Tibial artery (tissue), 4 donors: Measurements from ENCODE around the gene GPRIN1.

Experiments used
- DNase-seq, 2 donors: peaks; one replicate each; pipeline ENCODE4 v3.0.0-alpha.2; 2019
- H3K27ac ChIP-seq, 2 donors: fragments of 200-600 bp; sonication (generic) in 1 of 2; 1 replicate in 1 of 2; 2 replicates in 1 of 2; pipeline ENCODE4 v1.5.1; 2018 to 2019; ENCODE audit warnings: mild to moderate bottlenecking in 1 of 2
- H3K27me3 ChIP-seq, 2 donors: fragments of 200-600 bp; sonication (generic) in 1 of 2; one replicate each; pipeline versions ENCODE4 v1.5.1 to v1.6.0; 2016 to 2019
- H3K36me3 ChIP-seq, 3 donors: fragments of 200-600 bp; sonication (generic) in 2 of 3; one replicate each; pipeline ENCODE4 v1.5.1; 2016 to 2019; ENCODE audit warnings: mild to moderate bottlenecking in 2 of 3
- H3K4me1 ChIP-seq, 4 donors: fragments of 200-600 bp; sonication (generic) in 2 of 4; 1 replicate in 3 of 4; 2 replicates in 1 of 4; pipeline ENCODE4 v1.5.1; 2016 to 2019
- H3K4me3 ChIP-seq, 2 donors: fragments of 200-600 bp; sonication (generic) in 1 of 2; 1 replicate in 1 of 2; 2 replicates in 1 of 2; pipeline ENCODE4 v1.5.1; 2018 to 2019; ENCODE audit warnings: mild to moderate bottlenecking in 2 of 2
- H3K9me3 ChIP-seq, 3 donors: fragments of 200-600 bp; sonication (generic) in 1 of 3; one replicate each; pipeline ENCODE4 v1.5.1; 2016 to 2019
- CTCF ChIP-seq, 2 experiments: fragments of 200-600 bp in 1 of 2; fragments of 450-650 bp in 1 of 2; IDR thresholded peaks; one replicate each; pipeline ENCODE4 v1.5.1; 2017 to 2019; ENCODE audit warnings: antibody characterized with exemption in 2 of 2, mild to moderate bottlenecking in 1 of 2, moderate library complexity in 1 of 2
- intact Hi-C: fragments of 100-400 bp; cut with DNase I; formaldehyde crosslinking; loops from one replicate; pipeline ENCODE4 v1.15.0; 2023; ENCODE audit warnings: low total_unique reads

The GPRIN1 gene

GRCh38 chr5:176626876-176627236 is 16.9 kb upstream of the GPRIN1 start:
- intact Hi-C loops = no loop called here
- DNase-seq = no peak
- peaks cover 0 to 91% of the 10 kb centered on the region in 2 donors for H3K27me3 ChIP-seq
- H3K4me1 ChIP-seq = peaks cover 0 to 18% (median 16%) of the 10 kb centered on the region in 4 donors
- H3K9me3 ChIP-seq = no peaks in the 10 kb centered on the region
- TF ChIP-seq CTCF (IDR thresholded peaks at IDR 0.05) = no peak
- H3K27ac ChIP-seq = no peak overlapping the region
- no peaks in the 10 kb centered on the region for H3K36me3 ChIP-seq
- H3K4me3 ChIP-seq = no peak overlapping the region

GRCh38 chr5:176625966-176626875 is 16.3 kb upstream of the GPRIN1 start:
- intact Hi-C loops = no loop called here
- Histone ChIP-seq H3K27me3 (peaks cover 0 to 91% of the 10 kb centered on the region in 2 donors), H3K36me3 (no peaks in the 10 kb centered on the region), H3K4me3 (no peak overlapping the region), H3K27ac (no peak overlapping the region), H3K4me1 (peaks cover 0 to 18% (median 16%) of the 10 kb centered on the region in 4 donors), H3K9me3 (no peaks in the 10 kb centered on the region)
- TF ChIP-seq CTCF (IDR thresholded peaks at IDR 0.05) = no peak
- no peak for DNase-seq

GRCh38 chr5:176625512-176625911 is 15.6 kb upstream of the GPRIN1 start:
- no peaks in the 10 kb centered on the region for H3K9me3 ChIP-seq
- no peak for TF ChIP-seq CTCF (IDR thresholded peaks at IDR 0.05)
- H3K4me1 ChIP-seq = peaks cover 0 to 15% (median 15%) of the 10 kb centered on the region in 4 donors
- H3K27me3 ChIP-seq = peaks cover 0 to 91% of the 10 kb centered on the region in 2 donors
- DNase-seq = no peak
- no peak overlapping the region for H3K4me3 ChIP-seq
- no peaks in the 10 kb centered on the region for H3K36me3 ChIP-seq
- intact Hi-C loops = no loop called here
- no peak overlapping the region for H3K27ac ChIP-seq

GRCh38 chr5:176624938-176625337 is 15.0 kb upstream of the GPRIN1 start:
- Histone ChIP-seq H3K9me3 (no peaks in the 10 kb centered on the region), H3K4me3 (no peak overlapping the region), H3K36me3 (no peaks in the 10 kb centered on the region), H3K27ac (no peak overlapping the region), H3K27me3 (peaks cover 3 to 91% of the 10 kb centered on the region in 2 donors), H3K4me1 (peaks cover 0 to 15% (median 15%) of the 10 kb centered on the region in 4 donors)
- no peak for DNase-seq
- no peak for TF ChIP-seq CTCF (IDR thresholded peaks at IDR 0.05)
- intact Hi-C loops = no loop called here

GRCh38 chr5:176624142-176624541 is 14.2 kb upstream of the GPRIN1 start:
- no peak for TF ChIP-seq CTCF (IDR thresholded peaks at IDR 0.05)
- H3K9me3 ChIP-seq = no peaks in the 10 kb centered on the region
- H3K4me1 ChIP-seq = peaks cover 0 to 15% (median 14%) of the 10 kb centered on the region in 4 donors
- H3K27ac ChIP-seq = no peak overlapping the region
- H3K36me3 ChIP-seq = no peaks in the 10 kb centered on the region
- no peak for DNase-seq
- intact Hi-C loops = no loop called here
- H3K27me3 ChIP-seq = peaks cover 3 to 91% of the 10 kb centered on the region in 2 donors
- no peak overlapping the region for H3K4me3 ChIP-seq
